Measurements from ENCODE around the gene ENTPD5.

ENTPD5 gene

DNA sequence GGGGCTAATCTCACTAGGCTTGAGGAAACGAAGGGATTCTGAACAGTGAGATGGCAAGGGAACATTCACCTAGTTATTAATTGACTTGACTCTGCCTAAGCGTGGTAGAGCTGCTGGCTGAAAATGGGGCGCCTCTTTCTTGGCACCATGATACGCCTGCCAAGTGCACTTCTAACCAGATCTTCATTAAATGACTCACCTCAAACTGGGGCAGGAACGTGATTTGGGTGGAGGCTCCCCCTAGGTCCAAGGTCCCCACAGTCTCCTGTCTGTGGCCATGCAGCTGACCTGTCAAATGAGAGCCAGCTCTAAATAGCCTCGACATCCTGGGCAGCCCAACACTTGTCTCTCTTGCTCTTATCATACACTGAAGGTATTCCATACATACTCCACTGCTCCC is 43.0 kb downstream of the ENTPD5 start:
- Histone ChIP-seq H2AFZ (ENCODE audit: low read length) (no peak overlapping the region), H3K4me2 (ENCODE audit: low read depth, low read length, poor library complexity, severe bottlenecking) (no peak overlapping the region), H3K9me2 (replicated peaks; ENCODE audit: low read depth, low read length) (no peaks in the 10 kb centered on the region), H3K27me3 (ENCODE audit: insufficient read depth, low read length, poor library complexity, severe bottlenecking) (no peaks in the 10 kb centered on the region), H3K9me3 (ENCODE audit: insufficient read depth, low read depth, low read length) (no peaks in the 10 kb centered on the region), H3K36me3 (ENCODE audit: insufficient read depth, low read length) (no peaks in the 10 kb centered on the region), H3K9ac (ENCODE audit: low read depth, low read length, poor library complexity, severe bottlenecking) (no peak overlapping the region), H3K4me3 (ENCODE audit: low read length, poor library complexity, severe bottlenecking) (no peak overlapping the region), H3K79me2 (ENCODE audit: insufficient read depth, low read length) (no peaks in the 10 kb centered on the region), H3K4me1 (ENCODE audit: insufficient read depth, low read length, poor library complexity, severe bottlenecking) (no peaks in the 10 kb centered on the region), H3F3A (ENCODE audit: low read depth) (no peaks in the 10 kb centered on the region), H4K20me1 (ENCODE audit: insufficient read depth, low read length, poor library complexity, severe bottlenecking) (no peaks in the 10 kb centered on the region)
- no peak for TF ChIP-seq EZH2phosphoT487 (IDR thresholded peaks at IDR 0.05; ENCODE audit: borderline replicate concordance)
- TF ChIP-seq, protein P1, sequence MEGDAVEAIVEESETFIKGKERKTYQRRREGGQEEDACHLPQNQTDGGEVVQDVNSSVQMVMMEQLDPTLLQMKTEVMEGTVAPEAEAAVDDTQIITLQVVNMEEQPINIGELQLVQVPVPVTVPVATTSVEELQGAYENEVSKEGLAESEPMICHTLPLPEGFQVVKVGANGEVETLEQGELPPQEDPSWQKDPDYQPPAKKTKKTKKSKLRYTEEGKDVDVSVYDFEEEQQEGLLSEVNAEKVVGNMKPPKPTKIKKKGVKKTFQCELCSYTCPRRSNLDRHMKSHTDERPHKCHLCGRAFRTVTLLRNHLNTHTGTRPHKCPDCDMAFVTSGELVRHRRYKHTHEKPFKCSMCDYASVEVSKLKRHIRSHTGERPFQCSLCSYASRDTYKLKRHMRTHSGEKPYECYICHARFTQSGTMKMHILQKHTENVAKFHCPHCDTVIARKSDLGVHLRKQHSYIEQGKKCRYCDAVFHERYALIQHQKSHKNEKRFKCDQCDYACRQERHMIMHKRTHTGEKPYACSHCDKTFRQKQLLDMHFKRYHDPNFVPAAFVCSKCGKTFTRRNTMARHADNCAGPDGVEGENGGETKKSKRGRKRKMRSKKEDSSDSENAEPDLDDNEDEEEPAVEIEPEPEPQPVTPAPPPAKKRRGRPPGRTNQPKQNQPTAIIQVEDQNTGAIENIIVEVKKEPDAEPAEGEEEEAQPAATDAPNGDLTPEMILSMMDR (conservative IDR thresholded peaks at IDR 0.05; ENCODE audit: low read length): no peak

DNA sequence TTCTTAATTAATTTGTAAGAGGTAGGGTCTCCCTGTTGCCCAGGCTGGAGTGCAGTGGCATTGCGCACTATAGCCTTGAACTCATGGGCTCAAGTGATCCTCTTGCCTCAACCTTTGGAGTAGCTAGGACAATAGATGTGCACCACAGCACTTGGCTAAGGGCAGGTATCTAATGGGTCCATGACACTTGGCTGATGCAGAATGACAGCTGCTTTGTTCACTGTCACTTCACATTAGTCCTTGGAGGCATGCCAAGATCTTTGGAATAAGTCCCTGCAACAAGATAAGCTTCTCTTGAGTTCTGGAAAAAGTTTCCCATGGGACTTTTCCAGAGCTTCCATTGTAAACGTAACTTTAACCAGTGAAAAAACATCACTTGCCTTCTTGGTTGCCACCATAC is 45.6 kb downstream of the ENTPD5 start:
- H3K27me3 ChIP-seq (ENCODE audit: insufficient read depth, low read length, poor library complexity, severe bottlenecking): no peaks in the 10 kb centered on the region
- H3K9me2 ChIP-seq (replicated peaks; ENCODE audit: low read depth, low read length): no peaks in the 10 kb centered on the region
- no peak for TF ChIP-seq EZH2phosphoT487 (IDR thresholded peaks at IDR 0.05; ENCODE audit: borderline replicate concordance)
- TF ChIP-seq, protein P1 (conservative IDR thresholded peaks at IDR 0.05; ENCODE audit: low read length): no peak
- no peaks in the 10 kb centered on the region for H3K4me1 ChIP-seq (ENCODE audit: insufficient read depth, low read length, poor library complexity, severe bottlenecking)
- H3K9me3 ChIP-seq (ENCODE audit: insufficient read depth, low read depth, low read length): no peaks in the 10 kb centered on the region
- H3K9ac ChIP-seq (ENCODE audit: low read depth, low read length, poor library complexity, severe bottlenecking): no peak overlapping the region
- no peaks in the 10 kb centered on the region for H3F3A ChIP-seq (ENCODE audit: low read depth)
- H3K4me2 ChIP-seq (ENCODE audit: low read depth, low read length, poor library complexity, severe bottlenecking): no peak overlapping the region
- H3K79me2 ChIP-seq (ENCODE audit: insufficient read depth, low read length): no peaks in the 10 kb centered on the region
- H2AFZ ChIP-seq (ENCODE audit: low read length): no peak overlapping the region
- peaks cover 6% of the 10 kb centered on the region; the same call in 1 of the 2 replicates for H3K36me3 ChIP-seq (ENCODE audit: insufficient read depth, low read length)
- H3K4me3 ChIP-seq (ENCODE audit: low read length, poor library complexity, severe bottlenecking): no peak overlapping the region
- no peaks in the 10 kb centered on the region for H4K20me1 ChIP-seq (ENCODE audit: insufficient read depth, low read length, poor library complexity, severe bottlenecking)

DNA sequence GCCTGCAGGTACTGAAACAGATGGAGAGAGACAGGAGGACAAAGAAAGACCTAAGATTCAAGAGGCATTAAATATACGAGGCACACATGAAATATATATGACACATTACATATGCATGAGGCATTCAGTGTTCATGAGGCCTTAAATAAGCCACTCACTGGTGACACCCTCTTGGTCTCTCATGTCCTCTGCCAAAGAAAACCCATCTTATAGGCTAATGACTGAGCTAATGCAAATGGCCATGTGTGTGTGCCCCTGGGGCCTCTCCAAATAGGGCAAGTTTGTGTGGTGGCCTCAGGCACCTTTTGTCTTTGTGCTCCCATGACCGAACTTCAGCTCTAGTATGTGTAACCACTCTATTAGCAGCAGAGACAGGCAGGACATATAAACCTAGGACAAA is 50.2 kb downstream of the ENTPD5 start:
- H3K36me3 ChIP-seq (ENCODE audit: insufficient read depth, low read length): peaks cover 6% of the 10 kb centered on the region; the same call in 1 of the 2 replicates
- H3K9me3 ChIP-seq (ENCODE audit: insufficient read depth, low read depth, low read length): no peaks in the 10 kb centered on the region
- H3K27me3 ChIP-seq (ENCODE audit: insufficient read depth, low read length, poor library complexity, severe bottlenecking): no peaks in the 10 kb centered on the region
- H3K4me2 ChIP-seq (ENCODE audit: low read depth, low read length, poor library complexity, severe bottlenecking): no peak overlapping the region
- TF ChIP-seq, protein P1 (conservative IDR thresholded peaks at IDR 0.05; ENCODE audit: low read length): no peak
- no peak for TF ChIP-seq EZH2phosphoT487 (IDR thresholded peaks at IDR 0.05; ENCODE audit: borderline replicate concordance)
- no peaks in the 10 kb centered on the region for H3K79me2 ChIP-seq (ENCODE audit: insufficient read depth, low read length)
- H3K9me2 ChIP-seq (replicated peaks; ENCODE audit: low read depth, low read length): no peaks in the 10 kb centered on the region
- no peaks in the 10 kb centered on the region for H3F3A ChIP-seq (ENCODE audit: low read depth)
- no peak overlapping the region for H3K4me3 ChIP-seq (ENCODE audit: low read length, poor library complexity, severe bottlenecking)
- H2AFZ ChIP-seq (ENCODE audit: low read length): no peak overlapping the region
- H4K20me1 ChIP-seq (ENCODE audit: insufficient read depth, low read length, poor library complexity, severe bottlenecking): no peaks in the 10 kb centered on the region
- H3K9ac ChIP-seq (ENCODE audit: low read depth, low read length, poor library complexity, severe bottlenecking): no peak overlapping the region
- H3K4me1 ChIP-seq (ENCODE audit: insufficient read depth, low read length, poor library complexity, severe bottlenecking): no peaks in the 10 kb centered on the region
